ENCODE results near the gene CNIH3.

DNA sequence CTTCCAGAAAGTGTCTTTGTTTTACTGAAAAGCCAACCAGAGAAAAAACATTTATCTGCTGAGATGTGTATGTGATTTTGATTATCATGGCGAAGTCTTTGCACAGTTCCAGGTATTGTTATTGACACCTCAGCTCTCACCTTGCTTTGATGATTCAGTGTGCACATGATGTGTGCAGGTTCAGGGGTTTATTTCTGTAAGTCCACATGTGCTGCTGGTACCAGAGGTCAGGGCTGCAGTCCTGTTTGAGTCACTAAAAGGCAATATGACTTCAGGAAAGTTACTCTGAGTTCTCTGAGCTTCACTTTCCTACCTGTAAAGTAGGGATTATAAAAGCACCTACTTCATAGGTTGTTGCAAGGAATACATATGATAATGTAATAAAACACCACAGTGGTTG is 97.1 kb downstream of the CNIH3 start:
- TF ChIP-seq POLR2AphosphoS5 (IDR thresholded peaks at IDR 0.05; ENCODE audit: low read depth, low read length) (no peak), SIN3A (IDR thresholded peaks at IDR 0.05; ENCODE audit: borderline replicate concordance, insufficient read depth, low read depth, low read length) (no peak)
- TF ChIP-seq, protein P1, sequence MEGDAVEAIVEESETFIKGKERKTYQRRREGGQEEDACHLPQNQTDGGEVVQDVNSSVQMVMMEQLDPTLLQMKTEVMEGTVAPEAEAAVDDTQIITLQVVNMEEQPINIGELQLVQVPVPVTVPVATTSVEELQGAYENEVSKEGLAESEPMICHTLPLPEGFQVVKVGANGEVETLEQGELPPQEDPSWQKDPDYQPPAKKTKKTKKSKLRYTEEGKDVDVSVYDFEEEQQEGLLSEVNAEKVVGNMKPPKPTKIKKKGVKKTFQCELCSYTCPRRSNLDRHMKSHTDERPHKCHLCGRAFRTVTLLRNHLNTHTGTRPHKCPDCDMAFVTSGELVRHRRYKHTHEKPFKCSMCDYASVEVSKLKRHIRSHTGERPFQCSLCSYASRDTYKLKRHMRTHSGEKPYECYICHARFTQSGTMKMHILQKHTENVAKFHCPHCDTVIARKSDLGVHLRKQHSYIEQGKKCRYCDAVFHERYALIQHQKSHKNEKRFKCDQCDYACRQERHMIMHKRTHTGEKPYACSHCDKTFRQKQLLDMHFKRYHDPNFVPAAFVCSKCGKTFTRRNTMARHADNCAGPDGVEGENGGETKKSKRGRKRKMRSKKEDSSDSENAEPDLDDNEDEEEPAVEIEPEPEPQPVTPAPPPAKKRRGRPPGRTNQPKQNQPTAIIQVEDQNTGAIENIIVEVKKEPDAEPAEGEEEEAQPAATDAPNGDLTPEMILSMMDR (IDR thresholded peaks at IDR 0.05), result no peak
- TF ChIP-seq, protein P2, sequence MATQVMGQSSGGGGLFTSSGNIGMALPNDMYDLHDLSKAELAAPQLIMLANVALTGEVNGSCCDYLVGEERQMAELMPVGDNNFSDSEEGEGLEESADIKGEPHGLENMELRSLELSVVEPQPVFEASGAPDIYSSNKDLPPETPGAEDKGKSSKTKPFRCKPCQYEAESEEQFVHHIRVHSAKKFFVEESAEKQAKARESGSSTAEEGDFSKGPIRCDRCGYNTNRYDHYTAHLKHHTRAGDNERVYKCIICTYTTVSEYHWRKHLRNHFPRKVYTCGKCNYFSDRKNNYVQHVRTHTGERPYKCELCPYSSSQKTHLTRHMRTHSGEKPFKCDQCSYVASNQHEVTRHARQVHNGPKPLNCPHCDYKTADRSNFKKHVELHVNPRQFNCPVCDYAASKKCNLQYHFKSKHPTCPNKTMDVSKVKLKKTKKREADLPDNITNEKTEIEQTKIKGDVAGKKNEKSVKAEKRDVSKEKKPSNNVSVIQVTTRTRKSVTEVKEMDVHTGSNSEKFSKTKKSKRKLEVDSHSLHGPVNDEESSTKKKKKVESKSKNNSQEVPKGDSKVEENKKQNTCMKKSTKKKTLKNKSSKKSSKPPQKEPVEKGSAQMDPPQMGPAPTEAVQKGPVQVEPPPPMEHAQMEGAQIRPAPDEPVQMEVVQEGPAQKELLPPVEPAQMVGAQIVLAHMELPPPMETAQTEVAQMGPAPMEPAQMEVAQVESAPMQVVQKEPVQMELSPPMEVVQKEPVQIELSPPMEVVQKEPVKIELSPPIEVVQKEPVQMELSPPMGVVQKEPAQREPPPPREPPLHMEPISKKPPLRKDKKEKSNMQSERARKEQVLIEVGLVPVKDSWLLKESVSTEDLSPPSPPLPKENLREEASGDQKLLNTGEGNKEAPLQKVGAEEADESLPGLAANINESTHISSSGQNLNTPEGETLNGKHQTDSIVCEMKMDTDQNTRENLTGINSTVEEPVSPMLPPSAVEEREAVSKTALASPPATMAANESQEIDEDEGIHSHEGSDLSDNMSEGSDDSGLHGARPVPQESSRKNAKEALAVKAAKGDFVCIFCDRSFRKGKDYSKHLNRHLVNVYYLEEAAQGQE (IDR thresholded peaks at IDR 0.05; ENCODE audit: insufficient read depth in 1 of 2, low read depth in 2 of 2, low read length in 1 of 2), result no peak
